H1 (cell line): Measurements from ENCODE around the gene PTGES3L. TPM values are rescaled to one million over a fixed set of nuclear protein-coding genes. Genes with fewer than 3 reads are reported as not detected.

ENCODE experiments used
- EP300 ChIP-seq, 2 experiments: IDR thresholded peaks; 1 replicate in 1 of 2; 2 replicates in 1 of 2; pipeline ENCODE4 v1.6.1; 2011 to 2012; ENCODE audit warnings: low read depth in 2 of 2, low read length in 2 of 2, mild to moderate bottlenecking in 2 of 2, borderline replicate concordance in 1 of 2, inconsistent platforms in 1 of 2, moderate library complexity in 1 of 2
- SP1 ChIP-seq: IDR thresholded peaks from 2 replicates; pipeline ENCODE4 v1.6.1; 2011; ENCODE audit warnings: low read depth, low read length
- SUZ12 ChIP-seq: fragments of 200-600 bp; sonication (generic); IDR thresholded peaks from 2 replicates; pipeline ENCODE4 v1.6.1; 2012; ENCODE audit warnings: mild to moderate bottlenecking, inconsistent platforms, low read length, moderate library complexity, mixed read lengths
- TCF12 ChIP-seq: IDR thresholded peaks from 2 replicates; pipeline ENCODE4 v1.6.1; 2011; ENCODE audit warnings: low read depth, mild to moderate bottlenecking, low read length
- polyA plus RNA-seq, 7 experiments: library from polyadenylated mRNA; depleted of rRNA in 3 of 7; stranded (reverse) in 5 of 7; unstranded in 2 of 7; fragments of >200 nt in 5 of 7; fragments of 200-250 nt in 2 of 7; gene quantifications; 1 replicate in 5 of 7; 2 replicates in 1 of 7; 4 replicates in 1 of 7; pipeline versions ENCODE4 v1.2.1 to v1.2.3, GENCODE V29; 2011 to 2013; ENCODE audit warnings: missing spikeins in 2 of 7, mixed read lengths in 2 of 7
- total RNA-seq: library from RNA; stranded (reverse); fragmentation: NEBNext Ultra II Directional; extraction: Animal tissue kit (Norgen Biotek cat#: 25700); gene quantifications from 2 replicates; pipeline ENCODE4 v1.2.1, GENCODE V29; 2021
- TF ChIP-seq, protein P1 (sequence below): IDR thresholded peaks from 2 replicates; pipeline ENCODE4 v1.6.1; 2012; ENCODE audit warnings: inconsistent platforms

The PTGES3L gene
- total and polyA plus RNA-seq, 2 of the 8 experiments (the other 6 are each of a cell fraction or from before 2014, with no cell fraction given), result 3.0 to 3.6 TPM

DNA sequence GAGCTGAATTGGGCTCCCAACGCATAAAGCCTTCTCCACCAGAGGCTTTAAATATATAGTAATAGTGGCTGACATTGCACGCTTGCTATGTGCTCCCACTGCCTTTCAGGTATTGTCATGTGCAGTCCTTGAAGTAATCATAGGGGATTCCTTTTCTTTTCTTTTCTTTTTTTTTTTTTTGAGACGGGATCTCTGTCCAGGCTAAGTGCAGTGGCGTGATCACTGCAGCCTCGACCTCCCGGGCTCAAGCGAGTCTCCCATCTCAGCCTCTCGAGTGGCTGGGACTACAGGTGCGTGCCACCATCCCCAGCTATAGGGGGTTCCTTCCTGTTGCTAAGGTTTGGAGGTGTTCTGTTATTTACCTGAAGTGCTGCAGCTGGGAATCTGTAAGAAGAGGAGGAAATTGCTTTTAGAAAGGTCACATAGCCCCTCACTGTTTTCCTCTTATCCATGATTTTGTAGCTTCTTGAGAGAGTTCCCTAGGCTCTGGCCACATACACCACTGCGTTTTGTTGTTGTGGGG is 19.2 kb upstream of the PTGES3L start (continued):
- TF ChIP-seq TCF12 (no peak), SUZ12 (no peak), SP1 (no peak), EP300 (IDR thresholded peaks at IDR 0.05; ENCODE audit: borderline replicate concordance in 1 of 2, low read depth in 2 of 2, low read length in 2 of 2) (no peak)
- TF ChIP-seq, protein P1, sequence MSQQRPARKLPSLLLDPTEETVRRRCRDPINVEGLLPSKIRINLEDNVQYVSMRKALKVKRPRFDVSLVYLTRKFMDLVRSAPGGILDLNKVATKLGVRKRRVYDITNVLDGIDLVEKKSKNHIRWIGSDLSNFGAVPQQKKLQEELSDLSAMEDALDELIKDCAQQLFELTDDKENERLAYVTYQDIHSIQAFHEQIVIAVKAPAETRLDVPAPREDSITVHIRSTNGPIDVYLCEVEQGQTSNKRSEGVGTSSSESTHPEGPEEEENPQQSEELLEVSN, result no peak
- TF ChIP-seq, all 59 proteins: peak for 0
